OCI-LY3 (cell line): ENCODE measurements around the gene C19orf73.
A peak's percentile ranks its signal among the peaks of the same experiment; 100 is the strongest.
"Not testable (repeated sequence)": the region's sequence is repeated elsewhere in the genome, so short reads cannot be mapped to it uniquely, and the experiment has no call there.

Source experiments
- H2AFZ ChIP-seq: fragments of 200-600, 300-600 bp; shearing (Covaris generic); 2 replicates; pipeline ENCODE4 v1.6.0; 2014; ENCODE audit warnings: antibody characterized with exemption, low read depth, low read length
- H3K27ac ChIP-seq: fragments of 200-600, 300-600 bp; sonication (generic); 2 replicates; pipeline ENCODE4 v1.5.1; 2014; ENCODE audit warnings: mild to moderate bottlenecking, low read length, moderate library complexity, mixed read lengths
- H3K27me3 ChIP-seq: fragments of 200-600, 300-600 bp; sonication (generic); 2 replicates; pipeline ENCODE4 v1.6.1; 2014; ENCODE audit warnings: low read depth, low read length, mixed read lengths
- H3K36me3 ChIP-seq: fragments of 200-600, 300-600 bp; sonication (generic); replicated peaks from 2 replicates; pipeline ENCODE3; 2014; ENCODE audit warnings: low read depth, low read length, mixed read lengths
- H3K4me1 ChIP-seq: fragments of 300-600, 200-600 bp; sonication (generic); 2 replicates; pipeline ENCODE4 v1.6.1; 2014; ENCODE audit warnings: low read length, mixed read lengths
- H3K4me2 ChIP-seq: fragments of 200-600, 300-600 bp; sonication (generic); 2 replicates; pipeline ENCODE4 v1.6.1; 2014; ENCODE audit warnings: low read length, mixed read lengths
- H3K4me3 ChIP-seq: fragments of 300-600, 200-600 bp; sonication (generic); 2 replicates; pipeline ENCODE4 v1.5.1; 2014; ENCODE audit warnings: antibody characterized with exemption, mild to moderate bottlenecking, low read length, moderate library complexity
- H3K79me2 ChIP-seq: fragments of 300-600, 200-600 bp; shearing (Covaris generic); 2 replicates; pipeline ENCODE4 v1.6.1; 2014; ENCODE audit warnings: mild to moderate bottlenecking, low read length, mixed read lengths
- H3K9ac ChIP-seq: fragments of 300-600, 200-600 bp; shearing (Covaris generic); 2 replicates; pipeline ENCODE4 v1.6.0; 2014; ENCODE audit warnings: mild to moderate bottlenecking, low read length, moderate library complexity
- H3K9me3 ChIP-seq: fragments of 200-600, 300-600 bp; shearing (Covaris generic); 2 replicates; pipeline ENCODE4 v1.6.1; 2014; ENCODE audit warnings: low read length, mixed read lengths; ENCODE audit not compliant: insufficient read depth
- H4K20me1 ChIP-seq: fragments of 200-600, 300-600 bp; sonication (generic); 2 replicates; pipeline ENCODE4 v1.6.1; 2016; ENCODE audit warnings: low read length, mixed read lengths; ENCODE audit not compliant: insufficient read depth
- EZH2phosphoT487 ChIP-seq: fragments of 200-600 bp; shearing (Covaris generic); IDR thresholded peaks from 2 replicates; pipeline ENCODE4 v1.6.1; 2018; ENCODE audit warnings: antibody characterized with exemption, mixed run types, low read depth
- TF ChIP-seq, protein P1 (sequence below): fragments of 200-600, 300-600 bp; sonication (generic); IDR thresholded peaks from 2 replicates; pipeline ENCODE4 v1.5.1; 2014; ENCODE audit warnings: antibody characterized with exemption, low read length, low read depth

Gene C19orf73

DNA sequence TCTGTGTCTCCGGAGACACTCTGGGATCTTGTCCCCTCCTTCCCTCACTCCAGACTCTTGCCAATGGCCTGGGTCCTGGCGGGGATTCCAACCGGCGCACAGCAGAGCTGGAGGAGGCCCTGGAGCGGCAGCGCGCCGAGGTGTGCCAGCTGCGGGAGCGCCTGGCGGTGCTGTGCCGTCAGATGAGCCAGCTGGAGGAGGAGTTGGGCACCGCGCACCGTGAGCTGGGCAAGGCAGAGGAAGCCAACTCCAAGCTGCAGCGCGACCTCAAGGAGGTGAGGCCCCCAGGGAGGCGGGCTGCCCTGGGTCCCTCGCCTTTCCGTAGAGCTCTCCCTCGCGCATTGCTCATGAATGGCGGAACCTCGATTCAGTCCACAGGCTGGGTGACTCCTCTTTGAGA lies 11.4 kb upstream of the C19orf73 start:
- Histone ChIP-seq H3K4me3 (no peak overlapping the region), H4K20me1 (0 out of 2 replicates have a peak, but pooled peaks cover 5% of the 10 kb centered on the region), H3K9me3 (no peaks in the 10 kb centered on the region), H3K9ac (no peak overlapping the region), H3K79me2 (no peaks in the 10 kb centered on the region), H3K27ac (no peak overlapping the region), H3K4me2 (no peak overlapping the region), H3K36me3 (peaks cover 29% of the 10 kb centered on the region), H3K27me3 (no peaks in the 10 kb centered on the region), H3K4me1 (no peaks in the 10 kb centered on the region), H2AFZ (no peak overlapping the region)
- TF ChIP-seq, protein P1, sequence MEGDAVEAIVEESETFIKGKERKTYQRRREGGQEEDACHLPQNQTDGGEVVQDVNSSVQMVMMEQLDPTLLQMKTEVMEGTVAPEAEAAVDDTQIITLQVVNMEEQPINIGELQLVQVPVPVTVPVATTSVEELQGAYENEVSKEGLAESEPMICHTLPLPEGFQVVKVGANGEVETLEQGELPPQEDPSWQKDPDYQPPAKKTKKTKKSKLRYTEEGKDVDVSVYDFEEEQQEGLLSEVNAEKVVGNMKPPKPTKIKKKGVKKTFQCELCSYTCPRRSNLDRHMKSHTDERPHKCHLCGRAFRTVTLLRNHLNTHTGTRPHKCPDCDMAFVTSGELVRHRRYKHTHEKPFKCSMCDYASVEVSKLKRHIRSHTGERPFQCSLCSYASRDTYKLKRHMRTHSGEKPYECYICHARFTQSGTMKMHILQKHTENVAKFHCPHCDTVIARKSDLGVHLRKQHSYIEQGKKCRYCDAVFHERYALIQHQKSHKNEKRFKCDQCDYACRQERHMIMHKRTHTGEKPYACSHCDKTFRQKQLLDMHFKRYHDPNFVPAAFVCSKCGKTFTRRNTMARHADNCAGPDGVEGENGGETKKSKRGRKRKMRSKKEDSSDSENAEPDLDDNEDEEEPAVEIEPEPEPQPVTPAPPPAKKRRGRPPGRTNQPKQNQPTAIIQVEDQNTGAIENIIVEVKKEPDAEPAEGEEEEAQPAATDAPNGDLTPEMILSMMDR, result no peak

DNA sequence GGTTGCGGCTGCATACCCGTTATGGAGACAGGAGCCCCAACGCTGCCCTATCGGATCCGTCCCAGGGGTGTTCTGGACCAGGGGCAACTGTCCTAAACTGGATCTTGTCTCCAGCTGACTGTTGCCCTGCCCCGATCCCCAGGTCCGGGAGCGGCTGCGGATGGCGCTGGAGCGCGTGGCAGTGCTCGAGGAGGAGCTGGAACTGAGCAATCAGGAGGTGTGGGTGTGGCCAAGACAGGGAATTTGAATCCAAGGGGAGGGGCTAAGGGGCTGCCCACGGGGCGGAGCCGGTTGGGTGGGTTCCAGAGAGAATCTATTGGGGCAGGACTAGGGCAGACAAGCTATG lies 10.3 kb upstream of the C19orf73 start:
- Histone ChIP-seq H4K20me1 (0 out of 2 replicates have a peak, but pooled peaks cover 5% of the 10 kb centered on the region), H3K4me2 (no peak overlapping the region)
- no peak for TF ChIP-seq EZH2phosphoT487
- TF ChIP-seq, protein P1, result no peak

DNA sequence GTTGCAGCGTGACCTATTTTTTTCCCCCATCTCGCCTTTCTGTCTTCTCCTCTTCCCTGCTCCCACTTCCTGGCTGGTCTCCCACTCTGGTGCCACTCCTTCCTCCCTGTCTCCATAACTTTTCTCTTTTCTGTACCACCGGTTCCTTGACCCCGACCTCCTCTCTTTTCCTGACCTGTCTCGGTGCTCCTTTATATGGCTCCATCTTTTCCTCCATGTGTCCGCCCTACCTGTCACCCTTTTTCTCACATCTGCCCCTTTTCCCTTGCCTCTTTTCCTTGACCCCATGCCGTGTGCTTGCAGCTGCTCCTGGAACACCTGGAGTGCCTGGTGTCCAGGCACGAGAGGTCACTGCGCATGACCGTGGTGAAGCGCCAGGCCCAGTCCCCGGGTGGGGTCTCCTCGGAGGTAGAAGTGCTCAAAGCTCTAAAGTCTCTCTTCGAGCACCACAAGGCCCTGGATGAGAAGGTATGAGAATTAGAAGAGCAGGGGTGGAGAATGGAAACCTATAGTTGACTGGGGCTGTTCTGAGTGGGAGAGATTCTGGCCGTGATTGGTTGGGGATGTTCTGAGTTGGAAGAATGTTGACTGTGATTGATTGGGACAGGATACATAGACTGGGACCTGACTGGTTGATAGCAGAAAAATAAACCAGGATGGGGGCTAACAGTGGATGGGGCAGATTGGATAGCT lies 9.7 kb upstream of the C19orf73 start:
- Histone ChIP-seq H3K4me3 (peak overlapping the region; percentile 66; the same call in 1 of the 2 replicates), H2AFZ (no peak overlapping the region), H3K9me3 (no peaks in the 10 kb centered on the region), H3K79me2 (no peaks in the 10 kb centered on the region), H4K20me1 (0 out of 2 replicates have a peak, but pooled peaks cover 5% of the 10 kb centered on the region), H3K4me1 (no peaks in the 10 kb centered on the region), H3K9ac (no peak overlapping the region), H3K36me3 (peaks cover 19% of the 10 kb centered on the region), H3K4me2 (peak overlapping the region; percentile 59; the same call in 1 of the 2 replicates), H3K27me3 (no peaks in the 10 kb centered on the region), H3K27ac (no peak overlapping the region)
- no peak for TF ChIP-seq EZH2phosphoT487
- TF ChIP-seq, protein P1, result no peak

More for the DNA sequence above, 10.3 kb upstream of the C19orf73 start:
- H2AFZ ChIP-seq, result no peak overlapping the region
- H3K27ac ChIP-seq, result no peak overlapping the region
- no peak overlapping the region for H3K9ac ChIP-seq
- H3K9me3 ChIP-seq, result no peaks in the 10 kb centered on the region
- peaks cover 24% of the 10 kb centered on the region for H3K36me3 ChIP-seq
- no peaks in the 10 kb centered on the region for H3K4me1 ChIP-seq
- H3K79me2 ChIP-seq, result no peaks in the 10 kb centered on the region
- H3K4me3 ChIP-seq, result no peak overlapping the region
- H3K27me3 ChIP-seq, result no peaks in the 10 kb centered on the region

DNA sequence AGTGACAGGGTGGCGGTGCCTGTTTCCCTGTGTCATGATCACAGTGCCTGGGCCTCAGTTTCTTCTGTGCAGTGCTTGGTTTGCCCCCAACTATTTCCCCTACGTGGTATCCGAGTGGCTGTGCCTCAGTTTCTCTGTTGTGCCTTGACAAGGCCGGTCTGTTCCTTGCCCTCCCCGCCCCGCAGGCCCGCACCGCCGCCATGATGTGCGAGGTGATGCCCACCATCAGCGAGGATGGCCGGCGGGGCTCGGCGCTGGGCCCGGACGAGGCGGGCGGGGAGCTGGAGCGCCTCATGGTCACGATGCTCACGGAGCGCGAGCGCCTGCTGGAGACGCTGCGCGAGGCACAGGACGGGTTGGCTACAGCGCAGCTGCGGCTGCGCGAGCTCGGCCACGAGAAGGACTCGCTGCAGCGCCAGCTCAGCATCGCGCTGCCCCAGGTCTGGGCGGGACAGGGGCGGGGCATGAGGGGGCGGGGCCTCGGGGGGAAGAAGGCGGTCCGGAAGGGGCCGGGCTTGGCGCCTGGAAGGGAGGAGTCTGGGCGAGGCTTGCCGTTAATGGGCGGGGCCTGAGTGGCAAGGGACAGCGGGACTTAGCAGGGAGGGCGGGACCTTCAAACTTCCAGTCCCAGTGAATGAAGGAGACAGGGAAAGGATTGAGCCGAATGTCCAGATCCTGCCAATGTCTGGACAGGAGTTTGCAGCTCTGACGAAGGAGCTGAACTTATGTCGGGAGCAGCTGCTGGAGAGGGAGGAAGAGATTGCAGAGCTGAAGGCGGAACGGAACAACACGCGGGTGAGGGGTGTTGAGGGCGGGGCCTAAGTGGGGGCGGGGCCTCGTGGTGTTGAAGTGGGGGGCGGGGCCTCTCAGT lies 9.0 kb upstream of the C19orf73 start:
- no peak overlapping the region for H3K27ac ChIP-seq
- no peak overlapping the region for H2AFZ ChIP-seq
- H3K79me2 ChIP-seq, result no peaks in the 10 kb centered on the region
- no peak overlapping the region for H3K9ac ChIP-seq
- no peaks in the 10 kb centered on the region for H3K4me1 ChIP-seq
- H3K4me3 ChIP-seq, result peak overlapping the region; percentile 66
- no peak for TF ChIP-seq EZH2phosphoT487
- TF ChIP-seq, protein P1, result no peak
- H3K27me3 ChIP-seq, result no peaks in the 10 kb centered on the region
- H3K9me3 ChIP-seq, result no peaks in the 10 kb centered on the region
- H4K20me1 ChIP-seq, result 0 out of 2 replicates have a peak, but pooled peaks cover 5% of the 10 kb centered on the region
- peaks cover 11% of the 10 kb centered on the region for H3K36me3 ChIP-seq
- peak overlapping the region; percentile 59 for H3K4me2 ChIP-seq

DNA sequence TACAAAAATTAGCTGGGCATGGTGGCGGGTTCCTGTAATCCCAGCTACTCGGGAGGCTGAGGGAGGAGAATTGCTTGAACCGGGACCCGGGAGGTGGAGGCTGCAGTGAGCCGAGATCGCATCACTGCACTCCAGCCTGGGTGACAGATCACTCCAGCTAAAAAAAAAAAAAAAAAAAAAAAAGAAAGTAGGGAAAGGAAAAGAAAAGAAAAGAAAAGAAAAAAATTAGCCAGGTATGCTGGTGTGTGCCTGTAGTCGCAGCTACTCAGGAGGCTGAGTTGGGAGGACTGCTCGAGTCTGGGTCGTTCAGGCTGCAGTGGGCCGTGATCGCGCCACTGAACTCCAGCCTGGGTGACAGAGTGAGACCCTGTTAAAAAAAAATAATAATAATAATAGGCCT lies 8.3 kb upstream of the C19orf73 start:
- not testable (repeated sequence) for H2AFZ ChIP-seq, H3K79me2 ChIP-seq, H3K36me3 ChIP-seq, H3K27ac ChIP-seq, H3K4me1 ChIP-seq, H3K4me2 ChIP-seq, H3K9me3 ChIP-seq, H3K9ac ChIP-seq, H4K20me1 ChIP-seq, H3K4me3 ChIP-seq, H3K27me3 ChIP-seq
